NAMALWA (cell line): ENCODE data around the gene RCHY1.
"Not testable (repeated sequence)": the region's sequence is repeated elsewhere in the genome, so short reads cannot be mapped to it uniquely, and the experiment has no call there.

ENCODE experiments used
- DNase-seq: peaks from one replicate; pipeline ENCODE4 v3.0.0-alpha.2; 2015; ENCODE audit warnings: low spot score

Gene RCHY1

GRCh38 chr4:75514131-75514948, at the start of gene RCHY1, which contains the start of gene THAP6:
Gene RCHY1 (minus strand): TSS chr4:75514403. CDS start chr4:75514286, 117 bp downstream.
Gene THAP6 (plus strand): TSS chr4:75514473. CDS start chr4:75515453, 980 bp downstream.
- peak; percentile 97 for DNase-seq

GRCh38 chr4:75561789-75562188, 47.6 kb upstream of the RCHY1 start:
- DNase-seq = no peak

GRCh38 chr4:75557696-75558095, 43.5 kb upstream of the RCHY1 start:
- DNase-seq = no peak

GRCh38 chr4:75555294-75556164, 41.3 kb upstream of the RCHY1 start, which contains the start of gene ODAPH:
Gene ODAPH (plus strand): TSS chr4:75556066. CDS start chr4:75556083, 17 bp downstream.
- peak; percentile 34 for DNase-seq

GRCh38 chr4:75552452-75552851, 38.2 kb upstream of the RCHY1 start:
- no peak for DNase-seq

GRCh38 chr4:75549019-75549418, 34.8 kb upstream of the RCHY1 start:
- DNase-seq = no peak

GRCh38 chr4:75547647-75548387, 33.6 kb upstream of the RCHY1 start:
- peak; percentile 32 for DNase-seq

- no peak for DNase-seq
These were observed 31.3 kb upstream of the RCHY1 start for GRCh38 chr4:75545526-75545925.

GRCh38 chr4:75544870-75545269, 30.7 kb upstream of the RCHY1 start:
- no peak for DNase-seq

GRCh38 chr4:75544220-75544619, 30.0 kb upstream of the RCHY1 start:
- DNase-seq = not testable (repeated sequence)

GRCh38 chr4:75542824-75543223, 28.6 kb upstream of the RCHY1 start:
- DNase-seq = no peak

- DNase-seq = not testable (repeated sequence)
These were observed 23.1 kb upstream of the RCHY1 start for GRCh38 chr4:75537308-75537707.

GRCh38 chr4:75533926-75534325, 19.7 kb upstream of the RCHY1 start:
- not testable (repeated sequence) for DNase-seq

- DNase-seq = not testable (repeated sequence)
These were observed 19.2 kb upstream of the RCHY1 start for GRCh38 chr4:75533339-75533887.

GRCh38 chr4:75531536-75532143, 17.4 kb upstream of the RCHY1 start:
- DNase-seq = not testable (repeated sequence)

- no peak for DNase-seq
These were observed 16.5 kb upstream of the RCHY1 start for GRCh38 chr4:75530556-75531322.

- no peak for DNase-seq
These were observed 13.3 kb upstream of the RCHY1 start for GRCh38 chr4:75527482-75527881.

- DNase-seq = no peak
These were observed 11.7 kb upstream of the RCHY1 start for GRCh38 chr4:75525910-75526309.

GRCh38 chr4:75525086-75525485, 10.9 kb upstream of the RCHY1 start:
- no peak for DNase-seq

GRCh38 chr4:75519452-75519851, 5.2 kb upstream of the RCHY1 start:
- not testable (repeated sequence) for DNase-seq
